GM18520 (cell line): ENCODE results near the gene DDHD1.
"Not testable (repeated sequence)": the region's sequence is repeated elsewhere in the genome, so short reads cannot be mapped to it uniquely, and the experiment has no call there.

Experiments used
- ATAC-seq: cut with Tn5 transposase; IDR thresholded peaks from one replicate; pipeline ENCODE4 v1.9.1; 2021; ENCODE audit not compliant: unreplicated experiment

Gene DDHD1

DNA sequence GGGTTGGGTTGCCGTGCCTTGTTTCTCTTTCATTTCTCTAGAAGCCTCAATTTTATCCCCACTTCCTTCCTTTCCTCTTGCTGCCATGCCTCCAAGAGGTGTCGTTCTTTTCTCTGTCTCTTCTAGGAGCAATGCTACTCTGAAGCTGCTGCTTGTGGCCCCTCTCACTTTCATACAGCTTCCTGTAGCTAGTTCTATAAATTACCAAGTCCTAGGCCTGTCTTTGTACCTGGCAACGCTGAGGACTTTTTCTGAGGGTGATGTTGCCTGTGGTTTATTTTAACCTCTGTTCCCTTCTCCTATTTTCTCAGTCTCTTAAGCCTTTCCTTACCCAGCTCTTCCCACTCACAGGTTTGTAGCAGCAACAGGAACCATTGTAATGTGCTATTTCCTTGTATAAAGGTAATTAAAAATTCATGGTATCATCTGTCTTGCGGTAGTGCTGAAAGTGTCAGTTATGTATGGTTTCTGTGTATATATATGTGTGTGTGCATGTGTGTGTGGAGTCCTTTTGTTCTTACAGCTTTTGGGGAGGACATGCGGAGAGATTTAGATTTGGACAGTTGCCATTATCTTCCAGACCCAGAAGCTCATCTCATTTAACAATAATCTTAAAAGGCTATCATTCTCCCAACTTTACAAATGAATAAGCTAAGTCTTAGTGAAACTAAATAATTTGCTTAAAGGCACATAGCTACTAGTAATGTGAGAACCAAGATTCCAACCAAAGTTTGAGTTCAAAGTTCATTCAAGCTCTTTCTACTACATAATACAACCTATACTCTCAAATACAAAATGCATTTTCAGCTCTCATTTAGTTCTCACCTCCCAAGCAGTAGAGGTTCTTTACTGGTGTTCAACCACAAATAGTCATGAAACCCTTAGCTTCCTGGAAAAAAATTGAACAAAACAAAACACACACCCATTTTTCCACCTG, 43.8 kb downstream of the DDHD1 start:
- ATAC-seq = peak; percentile 62

- no peak for ATAC-seq
These were observed 44.6 kb downstream of the DDHD1 start for GRCh38 chr14:53108292-53109104.

DNA sequence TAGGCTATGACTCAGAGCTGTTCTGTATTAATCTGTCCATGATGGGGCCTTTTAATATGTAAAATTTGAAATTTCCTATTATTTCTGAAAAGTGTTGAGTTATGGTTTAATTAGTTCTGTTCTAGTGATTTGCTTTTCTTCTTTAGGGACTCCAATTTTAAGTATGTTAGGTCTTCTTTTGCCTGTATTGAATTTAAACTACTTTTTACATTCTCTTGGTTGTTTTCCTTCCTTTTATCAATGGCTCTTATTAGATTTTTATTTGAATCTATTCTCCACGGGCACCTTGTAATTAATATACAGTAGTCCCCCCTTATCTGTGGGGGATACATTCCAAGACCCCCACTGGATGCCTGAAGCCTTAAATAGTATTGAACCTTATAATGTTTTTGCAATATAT, 46.4 kb downstream of the DDHD1 start:
- no peak for ATAC-seq

GRCh38 chr14:53103636-53104340, 49.3 kb downstream of the DDHD1 start:
- no peak for ATAC-seq

GRCh38 chr14:53093206-53093605, 59.9 kb downstream of the DDHD1 start:
- ATAC-seq = no peak

DNA sequence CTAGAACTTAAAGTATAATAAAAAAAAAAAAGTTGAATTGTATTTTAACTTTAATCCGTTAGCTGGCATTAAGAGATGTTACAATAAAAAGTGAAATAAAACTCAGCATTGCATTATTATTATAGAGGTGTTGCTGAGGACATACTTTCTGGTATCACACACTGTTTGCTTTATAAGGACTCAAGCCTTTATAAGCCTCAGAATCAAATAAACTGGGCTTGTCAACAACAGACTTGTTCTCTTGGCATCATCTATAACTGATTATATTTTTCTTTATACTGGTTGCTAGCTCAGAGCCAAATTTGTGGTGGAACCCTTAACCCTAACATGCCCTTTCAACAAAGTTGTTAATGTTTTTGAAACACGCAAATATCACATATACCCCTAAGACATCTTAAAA, 62.3 kb downstream of the DDHD1 start:
- no peak for ATAC-seq

DNA sequence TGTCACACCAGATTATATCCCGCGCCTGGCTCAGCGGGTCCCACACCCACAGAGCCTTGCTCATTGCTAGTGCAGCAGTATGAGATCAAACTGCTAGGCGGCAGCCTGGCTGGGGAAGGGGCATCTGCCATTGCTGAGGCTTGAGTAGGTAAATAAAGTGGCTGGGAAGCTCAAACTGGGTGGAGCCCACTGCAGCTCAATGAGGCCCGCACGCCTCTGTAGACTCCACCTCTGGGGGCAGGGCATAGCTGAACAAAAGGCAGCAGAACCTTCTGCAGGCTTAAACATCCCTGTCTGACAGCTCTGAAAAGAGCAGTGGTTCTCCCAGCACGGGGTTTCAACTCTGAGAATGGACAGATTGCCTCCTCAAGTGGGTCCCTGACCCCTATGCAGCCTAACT, 68.2 kb downstream of the DDHD1 start:
- not testable (repeated sequence) for ATAC-seq

- ATAC-seq = no peak
These were observed 88.6 kb downstream of the DDHD1 start for GRCh38 chr14:53064475-53064874.

GRCh38 chr14:53062856-53063255, 90.3 kb downstream of the DDHD1 start:
- ATAC-seq = no peak

DNA sequence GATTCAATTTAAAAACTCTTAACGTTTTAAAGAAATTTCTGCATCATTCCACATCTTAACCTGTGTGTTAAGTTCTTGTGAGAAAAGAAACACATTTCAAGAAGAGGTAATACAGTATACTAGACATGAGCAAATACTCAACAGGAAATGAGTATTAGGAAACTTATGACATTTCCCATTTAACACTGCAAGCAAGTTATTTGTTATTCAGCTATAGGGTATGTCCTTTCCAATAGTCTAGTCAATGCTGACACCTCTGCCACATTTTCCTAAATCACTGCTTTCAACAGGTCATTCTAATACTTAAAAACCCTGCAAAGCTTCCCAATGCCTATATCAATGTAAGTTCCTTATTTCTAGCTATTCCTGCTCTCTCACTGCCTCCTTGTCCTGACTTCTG, 93.1 kb downstream of the DDHD1 start:
- no peak for ATAC-seq

GRCh38 chr14:53055003-53055402, 98.1 kb downstream of the DDHD1 start:
- ATAC-seq = peak; percentile 76

DNA sequence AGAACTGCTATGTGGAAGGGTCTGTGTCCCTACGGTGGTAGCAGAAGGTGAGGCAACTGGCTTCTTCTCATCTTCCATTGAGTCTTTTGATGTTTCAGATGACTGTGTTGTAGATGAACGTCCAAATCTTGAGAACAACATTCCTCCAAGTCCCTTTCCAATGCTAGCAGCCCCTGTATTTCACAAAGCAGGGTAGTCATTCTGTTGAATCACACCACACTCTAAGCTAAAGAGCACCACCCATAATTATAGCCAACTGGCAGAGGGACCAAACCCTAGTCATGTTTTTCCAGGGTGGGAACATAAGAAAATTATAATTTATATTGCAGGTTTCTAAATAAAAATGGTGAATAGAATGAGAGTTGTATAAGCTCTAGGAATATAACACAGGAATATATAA, 98.7 kb downstream of the DDHD1 start:
- ATAC-seq = no peak

DNA sequence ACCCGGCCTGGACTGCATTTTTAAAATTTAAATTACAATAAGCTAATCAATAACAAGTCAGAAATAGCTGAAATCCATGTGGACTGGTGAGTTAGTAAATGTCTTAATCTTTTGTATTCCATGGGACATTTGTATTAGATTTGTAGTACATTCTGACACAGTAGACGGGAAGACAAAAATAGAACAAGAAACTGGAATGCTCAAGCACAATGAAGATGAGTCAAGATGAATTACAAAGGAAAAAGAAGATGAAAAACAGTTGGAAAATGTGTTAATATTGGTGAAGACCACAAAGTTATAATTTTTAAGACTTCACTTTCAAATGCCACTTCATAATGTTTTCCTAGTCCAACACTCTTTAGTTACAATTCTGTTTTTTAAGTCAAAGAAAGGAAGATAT, 104.5 kb downstream of the DDHD1 start:
- ATAC-seq = no peak

- ATAC-seq = no peak
These were observed 105.6 kb downstream of the DDHD1 start for GRCh38 chr14:53047307-53048069.

GRCh38 chr14:53044486-53044885, 108.6 kb downstream of the DDHD1 start:
- no peak for ATAC-seq

- no peak for ATAC-seq
These were observed 110.0 kb downstream of the DDHD1 start for GRCh38 chr14:53043027-53043581.

DNA sequence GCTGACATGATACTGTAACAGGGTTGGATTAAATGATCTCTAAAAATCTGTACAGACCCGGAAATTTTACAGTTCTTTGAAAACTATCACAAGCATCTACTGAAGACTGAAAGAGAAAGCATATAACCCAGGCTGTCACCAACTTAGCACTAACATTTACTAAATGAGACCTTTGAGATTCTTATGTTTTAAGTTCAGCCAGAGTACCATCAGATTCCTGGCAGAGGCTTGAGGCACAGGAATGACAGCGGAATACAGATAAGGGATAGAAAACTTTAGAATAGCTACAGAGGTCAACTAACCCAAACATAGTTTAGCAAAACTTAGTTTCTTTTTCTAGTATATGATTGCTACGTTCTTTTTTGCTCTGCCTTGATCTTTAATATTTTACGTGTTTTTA, 110.6 kb downstream of the DDHD1 start:
- ATAC-seq = no peak

DNA sequence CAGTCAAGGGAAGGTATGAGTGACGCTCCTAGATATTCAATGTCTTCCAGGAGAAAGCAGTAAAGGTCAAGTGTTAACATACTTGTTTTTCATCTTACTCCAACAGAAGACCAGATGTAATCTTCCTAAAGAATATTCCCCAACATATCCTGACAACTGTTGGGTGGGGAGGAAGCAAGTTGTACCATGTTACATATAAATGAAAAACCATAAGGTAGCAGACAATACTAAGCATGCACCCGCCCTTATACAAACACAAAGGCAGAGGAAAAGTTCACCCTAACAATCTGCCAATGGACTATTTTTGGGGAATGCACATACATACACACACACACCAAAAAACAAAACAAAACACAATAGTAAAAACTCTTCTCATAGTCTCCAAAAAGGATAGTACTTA, 112.1 kb downstream of the DDHD1 start:
- ATAC-seq = no peak

DNA sequence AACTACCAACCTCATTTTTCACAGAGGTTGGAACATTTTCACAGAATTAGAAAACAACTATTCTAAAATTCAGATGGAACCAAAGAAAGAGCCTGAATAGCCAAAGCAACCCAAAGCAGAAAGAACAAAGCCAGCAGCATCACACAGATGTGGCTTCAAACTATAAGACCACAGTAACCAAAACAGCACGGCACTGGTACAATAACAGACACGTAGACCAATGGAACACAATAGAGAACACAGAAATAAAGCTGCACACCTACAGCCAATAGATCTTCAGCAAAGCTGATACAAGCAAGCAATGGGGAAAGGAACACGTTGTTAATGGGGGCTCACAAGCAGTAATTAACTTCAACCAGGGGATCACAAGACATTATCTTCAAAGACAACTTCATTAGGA, 114.5 kb downstream of the DDHD1 start:
- no peak for ATAC-seq

DNA sequence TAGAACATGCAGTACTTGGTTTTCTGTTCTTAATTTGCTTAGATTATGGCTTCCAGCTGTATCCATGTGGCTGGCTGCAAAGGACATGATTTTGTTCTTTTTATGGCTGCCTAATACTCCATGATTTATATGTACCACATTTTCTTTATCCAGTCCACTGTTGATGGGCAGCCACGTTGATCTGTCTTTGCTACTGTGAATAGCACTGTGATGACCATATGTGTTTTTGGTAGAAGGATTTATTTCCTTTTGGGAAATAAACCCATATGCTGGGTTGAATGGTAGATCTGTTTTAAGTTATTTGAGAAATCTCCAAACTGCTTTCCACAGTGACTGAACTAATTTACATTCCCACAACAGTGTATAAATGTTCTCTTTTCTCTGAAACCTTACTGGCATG, 116.1 kb downstream of the DDHD1 start:
- no peak for ATAC-seq
